CD4-positive, alpha-beta T cell treated with Interleukin-6 for 4 hours (primary cell): ENCODE measurements around the gene SLC35G3.
A peak's percentile ranks its signal among the peaks of the same experiment; 100 is the strongest.
"Not testable (repeated sequence)": the region's sequence is repeated elsewhere in the genome, so short reads cannot be mapped to it uniquely, and the experiment has no call there.

Experiments
- DNase-seq: peaks from one replicate; pipeline ENCODE4 v3.0.0-alpha.2; 2020; ENCODE audit warnings: mixed read lengths

SLC35G3 gene

DNA sequence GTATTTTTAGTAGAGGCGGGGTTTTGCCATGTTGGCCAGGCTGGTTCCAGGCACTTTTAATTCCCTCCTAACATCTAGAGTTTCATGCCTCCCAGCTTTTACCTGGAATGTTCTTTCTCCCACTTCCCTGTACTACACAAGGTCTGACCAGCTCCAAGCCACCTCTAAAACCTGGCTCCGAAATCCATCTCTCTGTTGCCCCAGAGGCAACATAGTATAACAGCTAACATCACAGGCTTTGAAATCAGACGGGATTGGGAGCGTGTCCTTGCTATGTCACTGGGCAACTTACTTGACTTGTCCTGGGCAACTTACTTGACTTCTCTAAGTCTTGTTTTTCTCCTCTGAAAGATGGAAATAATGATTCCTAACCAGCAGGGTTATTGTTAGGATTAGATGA, 31.4 kb downstream of the SLC35G3 start:
- no peak for DNase-seq

- DNase-seq: peak; percentile 52
Measured at GRCh38 chr17:35161281-35161761, 32.9 kb downstream of the SLC35G3 start.

DNA sequence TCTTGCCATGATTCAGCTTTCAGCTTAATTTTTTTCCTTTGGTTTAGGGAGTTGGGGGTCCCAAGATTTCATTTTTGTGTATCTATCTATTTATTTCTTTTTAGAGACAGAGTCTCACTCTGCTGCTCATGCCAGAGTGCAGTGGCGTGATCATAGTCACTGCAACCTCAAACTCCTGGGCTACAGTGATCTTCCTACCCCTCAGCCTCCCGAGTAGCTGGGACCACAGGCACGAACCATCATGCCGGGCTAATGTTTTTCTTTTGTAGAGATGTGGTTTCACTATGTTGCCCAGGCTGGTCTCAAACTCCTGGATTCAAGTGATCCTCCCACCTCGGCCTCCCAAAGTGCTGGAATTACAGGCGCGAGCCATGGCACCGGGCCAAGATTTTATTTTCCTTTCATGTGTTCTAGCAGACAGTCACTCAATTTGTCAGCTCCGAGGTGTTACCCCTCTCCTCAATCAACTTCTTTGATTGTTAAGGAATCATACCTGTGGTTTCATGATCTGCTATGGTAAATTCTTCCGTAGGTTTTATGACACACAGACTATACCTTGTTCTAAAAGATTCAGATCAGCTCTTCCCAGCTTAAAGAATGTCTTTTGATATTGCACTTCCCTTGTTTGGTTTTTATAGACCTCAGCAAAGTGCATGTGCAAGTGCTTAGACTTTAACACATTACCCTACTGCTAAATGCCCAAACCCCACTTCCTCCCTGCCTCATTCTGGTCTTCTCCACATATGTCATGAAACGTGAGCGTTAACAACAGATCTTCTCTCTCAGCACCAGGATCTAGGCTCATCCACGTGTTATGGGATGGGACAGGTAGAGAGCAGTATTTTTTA, 33.6 kb downstream of the SLC35G3 start:
- DNase-seq: peak; percentile 59

DNA sequence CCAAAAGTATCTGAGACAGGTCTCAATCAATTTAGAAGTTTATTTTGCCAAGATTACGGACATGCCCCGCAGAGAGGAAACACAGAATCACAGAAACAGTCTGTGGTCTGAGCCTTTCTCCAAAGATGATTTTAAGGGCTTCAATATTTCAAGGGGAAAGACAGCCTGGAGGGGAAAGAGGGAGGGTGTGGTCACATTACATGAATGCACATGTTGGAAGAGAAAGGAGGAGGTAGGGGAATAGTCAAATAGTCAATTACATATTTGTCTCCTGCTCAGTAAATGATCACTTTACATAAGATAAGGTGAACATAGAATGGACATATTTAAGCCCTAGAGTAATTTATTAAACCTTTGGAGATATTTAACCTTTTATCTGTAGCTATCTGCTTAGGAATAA, 34.3 kb downstream of the SLC35G3 start:
- DNase-seq: no peak

- no peak for DNase-seq
Measured at GRCh38 chr17:35155246-35155645, 38.9 kb downstream of the SLC35G3 start.

GRCh38 chr17:35154196-35155165, 39.7 kb downstream of the SLC35G3 start:
- no peak for DNase-seq

GRCh38 chr17:35152421-35153140, 41.6 kb downstream of the SLC35G3 start:
- DNase-seq: no peak

DNA sequence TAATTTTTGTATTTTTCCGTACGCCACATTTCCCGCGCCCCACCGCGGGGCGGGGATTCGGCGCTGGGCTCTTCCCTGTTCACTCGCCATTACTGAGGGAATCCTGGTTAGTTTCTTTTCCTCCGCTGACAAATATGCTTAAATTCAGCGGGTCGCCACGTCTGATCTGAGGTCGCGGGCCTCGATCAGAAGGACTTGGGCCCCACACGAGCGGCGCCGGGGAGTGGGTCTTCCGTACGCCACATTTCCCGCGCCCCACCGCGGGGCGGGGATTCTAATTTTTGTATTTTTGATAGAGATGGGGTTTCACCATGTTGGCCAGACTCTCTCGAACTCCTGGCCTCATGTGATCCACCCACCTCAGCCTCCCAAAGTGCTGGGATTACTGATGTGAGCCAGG, 43.1 kb downstream of the SLC35G3 start:
- not testable (repeated sequence) for DNase-seq

DNA sequence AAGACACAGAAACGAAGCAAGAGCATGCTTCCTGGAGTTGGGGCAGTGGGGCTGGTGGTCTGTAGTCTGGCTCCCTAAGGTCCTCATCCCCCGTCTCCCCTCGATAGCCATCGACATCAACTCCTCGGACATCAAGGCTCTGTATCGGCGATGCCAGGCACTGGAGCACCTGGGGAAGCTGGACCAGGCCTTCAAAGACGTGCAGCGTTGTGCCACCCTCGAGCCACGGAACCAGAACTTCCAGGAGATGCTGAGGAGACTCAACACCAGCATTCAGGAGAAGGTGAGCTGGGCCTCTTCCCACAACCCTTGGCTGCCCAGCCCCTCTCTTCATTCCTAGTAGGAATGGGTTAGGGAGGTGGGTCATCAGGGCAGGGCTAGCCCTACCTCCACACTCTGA, 44.3 kb downstream of the SLC35G3 start:
- DNase-seq: no peak

- DNase-seq: no peak
Measured at GRCh38 chr17:35148144-35148543, 46.0 kb downstream of the SLC35G3 start.

GRCh38 chr17:35147375-35147905, 46.8 kb downstream of the SLC35G3 start, which contains the start of gene UNC45B:
Gene UNC45B (plus strand): TSS chr17:35147817. CDS start chr17:35148264, 447 bp downstream.
- no peak for DNase-seq

DNA sequence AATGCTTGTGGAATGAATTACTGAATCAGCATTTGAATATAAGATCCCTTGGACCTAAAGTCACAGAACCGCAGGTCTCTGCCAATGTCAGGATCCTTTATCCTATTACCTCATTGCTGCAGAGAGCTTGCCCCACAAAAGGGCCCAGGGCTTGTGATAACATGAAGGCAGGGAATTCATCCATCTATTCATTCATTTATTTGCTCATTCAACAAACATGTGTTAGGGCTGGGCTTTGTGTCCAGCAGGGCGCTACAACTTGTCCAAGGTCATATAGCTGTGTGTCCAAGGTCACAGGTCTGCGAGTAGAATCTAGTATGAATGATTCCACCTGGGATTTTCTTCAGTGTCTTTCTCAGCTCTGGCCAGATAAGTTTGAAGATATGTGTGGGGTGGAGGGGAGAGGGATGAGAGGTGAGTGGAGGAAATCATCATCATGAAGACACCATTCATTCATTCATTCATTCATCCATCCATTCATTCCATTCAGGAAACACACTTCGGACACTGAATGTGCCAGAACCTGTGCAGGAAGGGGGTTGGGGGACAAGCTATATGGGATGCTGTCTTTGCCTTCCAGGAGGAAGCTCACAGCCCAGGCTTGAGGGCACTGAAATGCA, 47.9 kb downstream of the SLC35G3 start:
- no peak for DNase-seq

- DNase-seq: no peak
Measured at GRCh38 chr17:35144840-35145239, 49.4 kb downstream of the SLC35G3 start.
